HG03060 (cell line): ENCODE measurements around the gene ZFR2.
"Not testable (repeated sequence)": the region's sequence is repeated elsewhere in the genome, so short reads cannot be mapped to it uniquely, and the experiment has no call there.

Experiments used
- ATAC-seq: cut with Tn5 transposase; IDR thresholded peaks from one replicate; pipeline ENCODE4 v1.9.1; 2021; ENCODE audit warnings: low read depth, moderate number of reproducible peaks; ENCODE audit not compliant: unreplicated experiment

Gene ZFR2

GRCh38 chr19:3760871-3761361 is 107.9 kb downstream of the ZFR2 start:
- no peak for ATAC-seq

GRCh38 chr19:3759482-3760254 is 109.2 kb downstream of the ZFR2 start:
- no peak for ATAC-seq

- not testable (repeated sequence) for ATAC-seq
Measured at GRCh38 chr19:3758297-3758696, 110.5 kb downstream of the ZFR2 start.

GRCh38 chr19:3757705-3758104 is 111.1 kb downstream of the ZFR2 start:
- not testable (repeated sequence) for ATAC-seq
